A549 (cell line): ENCODE measurements around the gene DEFB112. TPM values are rescaled to one million over a fixed set of nuclear protein-coding genes. Genes with fewer than 3 reads are reported as not detected.

ENCODE experiments used
- ATAC-seq, 2 experiments: fragments of 200-7000 bp in 1 of 2; fragments of >200 bp in 1 of 2; cut with Nextera tagmentation in 1 of 2; cut with Tn5 transposase in 1 of 2; 3 replicates each; pipeline versions ENCODE4 v1.8.0 to v1.9.1; 2018 to 2020; ENCODE audit warnings: mild to moderate bottlenecking in 1 of 2, moderate library complexity in 1 of 2
- CTCF ChIA-PET: fragments of 300-600 bp; sonication (Branson Sonifier 250); formaldehyde crosslinking; extraction: SDS; loops from one replicate; lab custom pipeline; 2021; ENCODE audit warnings: antibody characterized with exemption, inconsistent platforms; lab: Yijun Ruan, JAX
- POLR2A ChIA-PET: fragments of 350-600 bp; formaldehyde crosslinking; extraction: SDS; loops from one replicate; lab custom pipeline; 2021; ENCODE audit warnings: antibody characterized with exemption, inconsistent platforms; lab: Yijun Ruan, JAX
- DNase-seq, 2 experiments: peaks; one replicate each; pipeline versions ENCODE4 v3.0.0 to v3.0.0-alpha.2; 2011 to 2016; ENCODE audit warnings: low read depth in 1 of 2, low spot score in 1 of 2
- FAIRE-seq: peaks from 2 replicates; lab custom pipeline; 2011; peaks lifted over from hg19 to GRCh38; lab: Jason Lieb, UNC
- H3K27ac ChIP-seq, 2 experiments: fragments of >200 bp; sonication (Bioruptor Twin); formaldehyde crosslinking; 3 replicates each; pipeline ENCODE4 v1.5.1; 2016 to 2017
- H3K4me1 ChIP-seq: fragments of >200 bp; sonication (Bioruptor Twin); formaldehyde crosslinking; 3 replicates; pipeline ENCODE4 v1.6.1; 2016
- H3K4me2 ChIP-seq: fragments of >200 bp; sonication (Bioruptor Twin); formaldehyde crosslinking; 3 replicates; pipeline ENCODE4 v1.6.1; 2016
- H3K4me3 ChIP-seq: fragments of >200 bp; sonication (Bioruptor Twin); formaldehyde crosslinking; 3 replicates; pipeline ENCODE4 v1.5.1; 2016
- H3K9me3 ChIP-seq: fragments of >200 bp; sonication (Bioruptor Twin); formaldehyde crosslinking; 3 replicates; pipeline ENCODE4 v1.6.1; 2016
- BHLHE40 ChIP-seq: IDR thresholded peaks from 2 replicates; pipeline ENCODE4 v1.6.1; 2012; ENCODE audit warnings: low read depth, low read length, inconsistent platforms
- CBX2 ChIP-seq: fragments of 200-600 bp; sonication (generic); IDR thresholded peaks from 2 replicates; pipeline ENCODE4 v1.6.1; 2016; ENCODE audit warnings: low read depth, mild to moderate bottlenecking, borderline replicate concordance
- CHD4 ChIP-seq: fragments of 200-600 bp; sonication (generic); IDR thresholded peaks from 2 replicates; pipeline ENCODE4 v1.6.1; 2016; ENCODE audit warnings: antibody characterized with exemption, mild to moderate bottlenecking, borderline replicate concordance
- EHMT2 ChIP-seq: fragments of 200-600 bp; sonication (generic); IDR thresholded peaks from 2 replicates; pipeline ENCODE4 v1.6.1; 2016; ENCODE audit warnings: antibody characterized with exemption, low read depth, mild to moderate bottlenecking, moderate library complexity
- EP300 ChIP-seq, 2 experiments: fragments of >200 bp; sonication (Bioruptor Twin); formaldehyde crosslinking; IDR thresholded peaks; 2 replicates in 1 of 2; 3 replicates in 1 of 2; pipeline ENCODE4 v1.6.1; 2016 to 2017
- ESRRA ChIP-seq: fragments of 150-350 bp; IDR thresholded peaks from 2 replicates; pipeline ENCODE4 v1.6.1; 2014; ENCODE audit warnings: mild to moderate bottlenecking, low read length, borderline replicate concordance
- FOSL2 ChIP-seq, 2 experiments: fragments of 450-650 bp in 1 of 2; fragments of >200 bp in 1 of 2; sonication (Bioruptor Twin) in 1 of 2; formaldehyde crosslinking; IDR thresholded peaks; 2 replicates each; pipeline versions ENCODE4 v1.5.0 to v1.6.1; 2016 to 2020; ENCODE audit warnings: mild to moderate bottlenecking in 1 of 2, moderate library complexity in 1 of 2
- GATA3 ChIP-seq: IDR thresholded peaks from 2 replicates; pipeline ENCODE4 v1.6.1; 2012; ENCODE audit warnings: borderline replicate concordance
- HDAC2 ChIP-seq: fragments of 200-600 bp; sonication (generic); IDR thresholded peaks from 2 replicates; pipeline ENCODE4 v1.6.1; 2016
- HEYL ChIP-seq: fragments of 250-450 bp; sonication (Bioruptor Pico); IDR thresholded peaks from 2 replicates; pipeline ENCODE4 v1.8.0; 2021; ENCODE audit warnings: mild to moderate bottlenecking, moderate library complexity
- HOXB13 ChIP-seq: fragments of 250-450 bp; sonication (Bioruptor Pico); IDR thresholded peaks from 2 replicates; pipeline ENCODE4 v1.5.0; 2020; ENCODE audit warnings: low read depth, mild to moderate bottlenecking, moderate library complexity
- JUN ChIP-seq, 2 experiments: fragments of >200 bp; sonication (Bioruptor Twin); formaldehyde crosslinking; IDR thresholded peaks; 2 replicates in 1 of 2; 3 replicates in 1 of 2; pipeline ENCODE4 v1.6.1; 2016 to 2017
- KDM5A ChIP-seq: fragments of 200-600 bp; sonication (generic); IDR thresholded peaks from 2 replicates; pipeline ENCODE4 v1.6.1; 2016; ENCODE audit warnings: antibody characterized with exemption, mild to moderate bottlenecking
- MAFK ChIP-seq: fragments of 450-650 bp; IDR thresholded peaks from 2 replicates; pipeline ENCODE4 v1.6.1; 2014; ENCODE audit not compliant: partially characterized antibody
- NPAS2 ChIP-seq: fragments of 250-450 bp; sonication (Bioruptor Pico); IDR thresholded peaks from 2 replicates; pipeline ENCODE4 v1.8.0; 2022; ENCODE audit warnings: mild to moderate bottlenecking, moderate library complexity, borderline replicate concordance
- NR3C1 ChIP-seq: fragments of >200 bp; sonication (Bioruptor Twin); formaldehyde crosslinking; IDR thresholded peaks from 3 replicates; pipeline ENCODE4 v1.6.1; 2017
- RFX5 ChIP-seq: fragments of 450-650 bp; IDR thresholded peaks from 2 replicates; pipeline ENCODE4 v1.7.1; 2014; ENCODE audit warnings: antibody characterized with exemption, mild to moderate bottlenecking, moderate library complexity
- SMC3 ChIP-seq: fragments of >200 bp; sonication (Bioruptor Twin); formaldehyde crosslinking; IDR thresholded peaks from 3 replicates; pipeline ENCODE4 v1.6.1; 2018; ENCODE audit warnings: inconsistent platforms
- TFCP2L1 ChIP-seq: fragments of 250-450 bp; sonication (Bioruptor Pico); IDR thresholded peaks from 2 replicates; pipeline ENCODE4 v1.5.0; 2021; ENCODE audit warnings: mild to moderate bottlenecking
- ZFP36 ChIP-seq: fragments of 450-650 bp; IDR thresholded peaks from 2 replicates; pipeline ENCODE4 v1.6.1; 2014; ENCODE audit warnings: borderline replicate concordance; ENCODE audit not compliant: partially characterized antibody
- WGBS: methylation state at CpG from one replicate; pipeline ENCODE4 v1.1.6; 2017; ENCODE audit errors: missing lambda C conversion rate; 5-methylcytosine and 5-hydroxymethylcytosine counted together
- polyA plus RNA-seq, 4 experiments: library from polyadenylated mRNA; depleted of rRNA in 3 of 4; stranded (reverse); fragments of >200 nt; fragmentation: RNase III in 1 of 4; extraction: RNeasy Plus Mini Kit Qiagen cat#74134 plus additional on column Dnase treatment in 1 of 4; gene quantifications; 2 replicates in 3 of 4; 3 replicates in 1 of 4; pipeline ENCODE4 v1.2.3, GENCODE V29; 2011 to 2017
- TF ChIP-seq, protein P1 (sequence below): fragments of 450-650 bp; IDR thresholded peaks from 2 replicates; pipeline ENCODE4 v1.6.1; 2014; ENCODE audit warnings: antibody characterized with exemption
- TF ChIP-seq, protein P2 (sequence below): fragments of 150-350 bp; IDR thresholded peaks from 2 replicates; pipeline ENCODE4 v1.6.1; 2014; ENCODE audit warnings: low read depth, mild to moderate bottlenecking, low read length
- TF ChIP-seq, protein P3 (sequence below): fragments of >200 bp; sonication (Bioruptor Twin); formaldehyde crosslinking; IDR thresholded peaks from 3 replicates; pipeline ENCODE4 v1.6.1; 2016

Gene DEFB112
- polyA plus RNA-seq, 2 of the 4 experiments (the other 2 are of a cell fraction) = not detected

DNA sequence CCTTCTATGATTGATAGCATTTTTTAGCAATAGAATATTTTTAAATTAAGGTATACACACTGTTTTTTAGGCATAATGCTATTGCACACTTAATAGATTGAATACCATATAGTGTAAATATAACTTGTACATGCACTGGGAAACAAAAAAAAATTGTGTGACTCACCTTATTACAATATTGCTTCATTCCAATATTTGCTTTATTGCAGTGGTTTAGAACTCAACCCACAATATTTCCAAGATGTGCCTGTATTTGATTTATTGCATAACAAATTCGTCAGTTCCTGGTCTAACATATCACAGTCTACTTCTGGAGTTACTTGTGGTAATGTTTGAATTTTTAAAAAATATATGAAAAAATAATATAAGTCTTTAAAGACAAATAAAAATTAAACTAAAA lies 41.9 kb upstream of the DEFB112 start:
- H3K4me2 ChIP-seq = no peak overlapping the region
- H3K4me3 ChIP-seq = no peak overlapping the region
- FAIRE-seq = no peak
- WGBS = 0% methylated on average over 1 of the region's 1 CpG
- no peak overlapping the region for H3K27ac ChIP-seq
- TF ChIP-seq CBX2 (no peak), RFX5 (no peak), FOSL2 (IDR thresholded peaks at IDR 0.05) (no peak), FOSL2 (CRISPR knock-in tag; IDR thresholded peaks at IDR 0.05) (peak; percentile 30; the same call in 1 of the 2 replicates), BHLHE40 (no peak), SMC3 (no peak)
- H3K9me3 ChIP-seq = no peaks in the 10 kb centered on the region
- 0 out of 3 replicates have a peak, but pooled peaks cover 2% of the 10 kb centered on the region for H3K4me1 ChIP-seq
- ChIA-PET POLR2A (no interaction called here), CTCF (no interaction called here)
- no peak for DNase-seq
- ATAC-seq = no peak

DNA sequence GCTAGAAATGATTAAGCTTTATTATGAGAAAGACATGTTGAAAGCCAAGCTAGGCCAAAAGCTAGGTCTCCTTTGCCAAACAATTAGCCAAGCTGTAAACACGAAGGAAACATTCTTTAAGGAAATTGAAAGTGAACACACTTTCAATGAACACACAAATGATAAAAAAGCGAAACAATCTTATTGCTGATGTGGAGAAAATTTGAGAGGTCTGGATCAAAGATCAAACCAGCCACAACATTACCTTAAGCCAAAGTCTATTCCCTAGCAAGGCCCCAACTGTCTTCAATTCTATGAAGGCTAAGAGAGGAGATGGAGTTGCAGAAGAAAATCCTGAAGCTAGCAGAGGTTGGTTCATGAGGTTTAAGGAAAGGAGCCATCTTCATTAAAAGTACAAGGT lies 40.2 kb upstream of the DEFB112 start:
- H3K4me3 ChIP-seq = no peak overlapping the region
- FAIRE-seq = no peak
- ATAC-seq = no peak
- H3K27ac ChIP-seq = no peak overlapping the region
- DNase-seq = no peak
- 23% methylated on average over 2 of the region's 2 CpGs for WGBS
- ChIA-PET CTCF (no interaction called here), POLR2A (no interaction called here)
- no peak overlapping the region for H3K4me2 ChIP-seq
- 0 out of 3 replicates have a peak, but pooled peaks cover 2% of the 10 kb centered on the region for H3K4me1 ChIP-seq
- TF ChIP-seq EP300 (IDR thresholded peaks at IDR 0.05) = no peak
- no peak for TF ChIP-seq TFCP2L1
- no peak for TF ChIP-seq HDAC2
- TF ChIP-seq, protein P1, sequence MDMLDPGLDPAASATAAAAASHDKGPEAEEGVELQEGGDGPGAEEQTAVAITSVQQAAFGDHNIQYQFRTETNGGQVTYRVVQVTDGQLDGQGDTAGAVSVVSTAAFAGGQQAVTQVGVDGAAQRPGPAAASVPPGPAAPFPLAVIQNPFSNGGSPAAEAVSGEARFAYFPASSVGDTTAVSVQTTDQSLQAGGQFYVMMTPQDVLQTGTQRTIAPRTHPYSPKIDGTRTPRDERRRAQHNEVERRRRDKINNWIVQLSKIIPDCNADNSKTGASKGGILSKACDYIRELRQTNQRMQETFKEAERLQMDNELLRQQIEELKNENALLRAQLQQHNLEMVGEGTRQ = no peak
- no peak for TF ChIP-seq HEYL (CRISPR knock-in tag)
- no peak for TF ChIP-seq CHD4
- no peak for TF ChIP-seq HOXB13 (CRISPR knock-in tag)
- no peak for TF ChIP-seq KDM5A
- TF ChIP-seq ESRRA = no peak
- no peak for TF ChIP-seq NPAS2
- TF ChIP-seq NR3C1 = no peak
- no peak for TF ChIP-seq GATA3
- no peak for TF ChIP-seq ZFP36
- TF ChIP-seq, protein P2, sequence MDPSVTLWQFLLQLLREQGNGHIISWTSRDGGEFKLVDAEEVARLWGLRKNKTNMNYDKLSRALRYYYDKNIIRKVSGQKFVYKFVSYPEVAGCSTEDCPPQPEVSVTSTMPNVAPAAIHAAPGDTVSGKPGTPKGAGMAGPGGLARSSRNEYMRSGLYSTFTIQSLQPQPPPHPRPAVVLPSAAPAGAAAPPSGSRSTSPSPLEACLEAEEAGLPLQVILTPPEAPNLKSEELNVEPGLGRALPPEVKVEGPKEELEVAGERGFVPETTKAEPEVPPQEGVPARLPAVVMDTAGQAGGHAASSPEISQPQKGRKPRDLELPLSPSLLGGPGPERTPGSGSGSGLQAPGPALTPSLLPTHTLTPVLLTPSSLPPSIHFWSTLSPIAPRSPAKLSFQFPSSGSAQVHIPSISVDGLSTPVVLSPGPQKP = no peak
- no peaks in the 10 kb centered on the region for H3K9me3 ChIP-seq

DNA sequence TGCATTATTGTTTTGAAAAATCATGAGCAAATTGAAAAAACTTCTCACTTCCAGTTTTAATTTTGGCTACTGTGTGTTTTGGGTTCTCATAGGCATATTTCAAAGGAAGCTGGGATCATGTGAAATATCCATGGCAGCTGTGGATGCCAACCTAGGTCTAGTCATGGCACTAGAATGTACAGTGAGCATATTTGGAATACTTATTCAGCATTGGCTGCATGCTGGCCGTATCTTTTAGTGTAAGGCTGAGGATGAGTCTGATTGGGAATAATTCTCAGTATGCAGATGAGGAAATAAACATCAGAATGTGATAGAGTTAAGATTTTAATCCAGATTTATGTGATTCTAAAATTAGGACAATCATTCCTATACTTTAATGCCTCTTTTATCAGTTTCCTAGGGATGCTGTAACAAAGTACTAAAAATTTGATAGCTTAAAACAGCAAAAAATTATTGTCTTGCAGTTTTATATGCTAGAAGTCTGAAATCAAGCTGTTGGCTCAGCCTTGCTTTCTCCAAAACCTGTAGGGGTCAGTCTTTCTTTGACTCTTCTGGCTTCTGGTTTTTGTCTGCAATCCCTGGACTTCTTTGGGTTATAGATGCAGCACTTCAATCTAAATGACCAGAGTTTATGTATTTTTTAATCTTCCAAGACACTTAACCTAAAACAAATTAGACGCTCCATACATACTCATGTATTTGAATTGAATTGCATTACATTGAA lies 37.7 kb upstream of the DEFB112 start:
- DNase-seq = no peak
- WGBS = 16% methylated on average over 2 of the region's 2 CpGs
- no peaks in the 10 kb centered on the region for H3K9me3 ChIP-seq
- POLR2A ChIA-PET = no interaction called here
- TF ChIP-seq GATA3 (no peak), EHMT2 (no peak), CBX2 (no peak), JUN (IDR thresholded peaks at IDR 0.05) (no peak), MAFK (no peak)
- TF ChIP-seq, protein P3, sequence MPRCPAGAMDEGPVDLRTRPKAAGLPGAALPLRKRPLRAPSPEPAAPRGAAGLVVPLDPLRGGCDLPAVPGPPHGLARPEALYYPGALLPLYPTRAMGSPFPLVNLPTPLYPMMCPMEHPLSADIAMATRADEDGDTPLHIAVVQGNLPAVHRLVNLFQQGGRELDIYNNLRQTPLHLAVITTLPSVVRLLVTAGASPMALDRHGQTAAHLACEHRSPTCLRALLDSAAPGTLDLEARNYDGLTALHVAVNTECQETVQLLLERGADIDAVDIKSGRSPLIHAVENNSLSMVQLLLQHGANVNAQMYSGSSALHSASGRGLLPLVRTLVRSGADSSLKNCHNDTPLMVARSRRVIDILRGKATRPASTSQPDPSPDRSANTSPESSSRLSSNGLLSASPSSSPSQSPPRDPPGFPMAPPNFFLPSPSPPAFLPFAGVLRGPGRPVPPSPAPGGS = no peak
- CTCF ChIA-PET = no interaction called here
- no peak for ATAC-seq
- no peak overlapping the region for H3K4me3 ChIP-seq
- no peak overlapping the region for H3K27ac ChIP-seq
- no peak overlapping the region for H3K4me2 ChIP-seq
- no peak for FAIRE-seq
- no peaks in the 10 kb centered on the region for H3K4me1 ChIP-seq
